ENCODE data around the gene RRP1B.

Gene RRP1B

DNA sequence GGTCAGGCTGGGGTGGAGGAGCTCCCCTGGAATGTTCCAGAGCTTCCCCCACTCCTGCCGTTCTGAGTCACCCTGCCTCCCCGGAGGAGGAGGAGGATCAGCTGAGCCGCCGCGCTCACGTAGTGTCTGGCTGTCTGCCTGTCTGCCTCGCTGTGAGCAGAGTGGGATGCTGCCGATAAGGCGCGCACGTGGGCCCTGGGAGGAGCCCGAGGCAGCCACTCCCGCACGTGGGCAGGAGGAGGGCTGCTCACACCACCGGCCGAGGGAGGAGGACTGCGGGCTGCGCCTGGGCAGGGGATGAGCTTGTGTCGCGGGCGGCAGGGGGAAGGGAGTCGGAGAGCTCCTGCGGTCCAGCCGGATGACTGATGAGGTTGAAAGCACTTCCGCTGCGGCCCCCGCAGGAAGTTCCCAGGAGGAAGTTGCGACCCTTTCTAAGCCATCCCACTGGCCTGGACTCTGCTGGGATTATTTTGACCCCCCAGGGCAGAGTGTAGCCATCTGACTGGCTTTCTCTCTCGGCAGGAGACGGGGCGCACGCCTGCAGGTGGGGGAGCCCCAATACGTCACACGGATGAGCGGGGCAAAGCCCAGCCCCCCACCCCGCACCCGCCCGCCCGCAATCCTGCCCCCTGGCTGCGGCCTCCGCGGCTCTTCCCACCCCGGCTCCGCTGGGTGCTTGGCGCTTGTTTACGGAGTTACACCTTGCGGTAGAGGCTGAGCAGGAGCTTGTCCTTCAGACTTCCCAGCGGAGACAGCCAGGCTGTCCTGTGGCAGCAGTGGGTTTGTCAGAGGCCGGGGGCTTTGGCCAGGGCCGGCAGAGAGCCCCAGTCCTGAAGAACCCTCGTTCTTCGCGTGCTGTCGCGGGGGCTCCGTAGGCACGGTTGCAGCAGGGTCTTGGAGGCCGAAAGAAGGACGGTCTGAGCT, 69.4 kb downstream of the RRP1B start:
- DNase-seq, result peak; percentile 76

- DNase-seq, result no peak
Observed at GRCh38 chr21:43731476-43731875, 72.1 kb downstream of the RRP1B start.

GRCh38 chr21:43731891-43732711, 72.7 kb downstream of the RRP1B start:
- no peak for DNase-seq

- DNase-seq, result no peak
Observed at GRCh38 chr21:43733060-43733459, 73.7 kb downstream of the RRP1B start.

DNA sequence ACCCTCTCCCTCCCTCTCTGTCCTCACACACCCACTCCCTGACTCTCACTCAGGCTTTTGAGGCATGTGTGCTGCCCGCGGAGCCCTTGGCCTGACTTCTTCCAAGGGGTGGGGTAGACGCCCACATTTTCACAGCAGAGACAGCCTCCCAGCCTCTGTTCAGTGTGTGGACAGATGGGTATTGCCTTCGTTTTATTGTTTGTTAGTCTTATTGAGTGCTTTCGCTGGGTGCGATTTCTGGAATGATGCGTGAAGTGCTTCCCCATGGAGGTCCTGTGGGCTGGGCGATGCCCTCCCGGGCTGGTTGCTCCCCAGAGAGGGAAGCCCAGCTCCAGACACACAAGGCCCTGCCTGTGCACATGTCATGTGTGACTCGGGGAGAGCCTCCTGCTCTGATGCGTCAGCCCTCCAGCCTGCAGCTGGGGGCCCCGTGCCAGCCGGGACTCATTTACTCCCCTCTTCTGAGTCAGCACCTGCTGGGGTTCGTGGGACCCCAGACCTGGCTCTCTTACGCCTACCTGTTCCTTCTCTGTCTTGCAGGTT, 74.2 kb downstream of the RRP1B start:
- no peak for DNase-seq

DNA sequence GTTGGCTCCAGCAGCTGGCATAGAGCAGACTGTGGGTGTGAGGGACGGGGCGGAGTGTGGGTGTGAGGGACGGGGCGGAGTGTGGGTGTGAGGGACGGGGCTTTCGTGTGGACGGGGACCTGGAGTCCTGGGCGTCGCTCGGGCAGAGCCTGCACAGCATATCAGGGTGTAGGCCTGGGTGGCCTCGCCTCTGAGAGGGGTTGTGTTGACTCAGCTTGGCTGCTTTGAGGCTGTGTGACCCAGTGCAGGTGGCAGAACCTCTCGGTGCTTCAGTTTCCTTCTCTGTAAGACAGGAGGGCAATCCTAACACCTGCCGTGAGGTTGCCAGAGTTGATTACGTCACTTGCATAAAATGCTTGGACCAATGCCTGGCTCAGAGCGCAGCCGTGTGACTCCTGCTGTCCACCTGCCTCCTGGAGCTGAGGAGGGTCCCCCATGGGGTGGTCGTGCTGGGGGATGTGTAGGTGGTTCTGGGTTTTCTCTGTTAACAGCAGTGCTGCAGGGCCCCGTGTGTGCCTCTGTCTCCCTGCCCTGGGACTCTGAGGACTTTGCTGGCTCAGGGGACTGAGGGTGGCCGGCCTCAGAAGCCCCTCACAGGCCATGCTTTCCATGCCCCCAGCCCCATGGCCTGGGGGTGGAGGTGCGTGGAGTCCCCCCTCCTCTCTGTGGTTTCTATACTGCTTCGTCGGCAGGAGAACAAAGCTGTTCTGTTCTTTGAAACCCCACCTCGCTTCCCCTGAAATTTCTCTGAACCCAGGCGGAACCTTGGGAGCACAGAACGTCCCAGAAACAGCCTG, 75.0 kb downstream of the RRP1B start:
- DNase-seq, result no peak

DNA sequence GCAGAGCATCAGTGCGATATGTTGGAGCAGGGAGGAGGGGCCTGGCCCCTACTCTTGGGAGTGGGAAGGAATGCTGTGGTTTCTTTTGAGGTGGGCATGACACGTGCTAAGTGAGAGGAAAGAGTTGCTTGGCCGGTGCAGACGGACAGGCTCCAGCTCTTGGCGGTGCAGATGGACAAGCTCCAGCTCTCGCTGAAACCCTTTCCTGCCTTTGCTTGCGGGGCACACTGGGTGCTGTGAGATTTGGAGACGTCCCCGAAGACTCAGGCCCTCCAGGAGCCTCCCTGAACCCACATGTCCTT, 75.5 kb downstream of the RRP1B start:
- DNase-seq, result no peak

- DNase-seq, result no peak
Observed at GRCh38 chr21:43735236-43736091, 76.1 kb downstream of the RRP1B start.

DNA sequence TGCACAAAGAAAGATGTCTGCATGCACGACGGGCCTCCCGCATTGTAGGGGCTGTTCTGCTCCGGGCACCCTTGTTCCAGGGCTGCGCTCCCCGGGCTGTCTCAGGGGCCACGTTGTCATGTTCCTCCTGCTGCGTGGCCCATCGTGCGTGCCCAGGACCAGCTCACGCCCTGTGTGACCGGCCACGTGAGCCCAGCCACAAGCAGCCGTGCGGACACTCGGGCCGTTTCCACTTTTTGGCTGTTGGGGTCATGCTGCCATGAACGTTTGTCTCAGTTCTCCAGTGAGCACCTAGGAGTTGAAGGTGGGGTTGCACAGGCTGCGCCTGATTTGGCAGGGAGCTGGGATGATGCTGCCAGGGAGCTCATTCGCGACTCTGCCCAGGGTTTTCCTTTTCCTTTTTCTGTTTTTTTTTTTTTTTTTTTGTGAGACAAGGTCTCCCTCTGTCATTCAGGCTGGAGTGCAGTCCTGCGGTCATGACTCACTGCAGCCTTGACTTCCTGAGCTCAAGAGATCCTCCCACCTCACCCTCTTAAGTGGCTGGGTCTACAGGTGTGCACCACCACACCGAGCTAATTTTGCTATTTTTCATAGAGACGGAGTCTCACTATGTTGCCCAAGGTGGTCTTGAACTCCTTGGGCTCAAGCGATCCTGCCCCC, 77.0 kb downstream of the RRP1B start:
- no peak for DNase-seq

GRCh38 chr21:43737158-43737950, 78.0 kb downstream of the RRP1B start:
- no peak for DNase-seq

DNA sequence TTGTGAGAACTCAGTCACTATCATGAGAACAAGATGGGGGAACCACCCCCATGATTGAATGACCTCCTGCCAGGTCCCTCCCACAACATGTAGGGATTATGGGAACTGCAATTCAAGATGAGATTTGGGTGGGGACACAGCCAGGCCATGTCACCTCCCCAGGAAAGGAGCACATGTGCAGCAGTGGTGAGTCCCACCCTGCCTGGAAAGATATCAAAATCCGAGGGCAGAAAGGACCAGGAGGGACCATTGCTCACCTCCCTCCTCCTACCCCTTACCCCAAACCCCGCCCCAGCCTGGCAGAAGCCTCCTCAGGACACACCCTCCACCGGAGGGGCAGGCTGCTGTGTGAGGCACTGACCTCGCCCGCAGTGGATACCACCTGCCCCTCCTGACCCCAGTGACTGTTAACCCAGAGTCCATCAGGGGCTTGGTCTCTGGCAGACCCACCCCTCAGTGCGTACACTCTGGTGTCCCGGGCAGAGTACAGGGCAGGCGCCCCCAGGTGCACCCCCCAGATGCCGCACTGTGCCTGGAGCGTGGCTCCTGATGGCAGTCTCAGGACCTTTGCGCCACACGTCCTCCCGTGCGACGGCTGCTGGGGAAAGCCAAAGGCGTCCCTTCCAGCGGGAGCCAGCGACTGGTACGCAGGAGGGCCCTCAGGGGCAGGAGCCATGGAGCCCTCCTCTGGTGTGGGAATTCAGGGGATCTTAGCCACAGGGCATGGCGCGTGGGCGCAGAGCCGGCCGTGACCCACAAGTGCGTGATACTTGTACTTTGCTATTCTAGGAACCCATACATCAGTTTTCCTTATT, 80.5 kb downstream of the RRP1B start:
- no peak for DNase-seq

DNA sequence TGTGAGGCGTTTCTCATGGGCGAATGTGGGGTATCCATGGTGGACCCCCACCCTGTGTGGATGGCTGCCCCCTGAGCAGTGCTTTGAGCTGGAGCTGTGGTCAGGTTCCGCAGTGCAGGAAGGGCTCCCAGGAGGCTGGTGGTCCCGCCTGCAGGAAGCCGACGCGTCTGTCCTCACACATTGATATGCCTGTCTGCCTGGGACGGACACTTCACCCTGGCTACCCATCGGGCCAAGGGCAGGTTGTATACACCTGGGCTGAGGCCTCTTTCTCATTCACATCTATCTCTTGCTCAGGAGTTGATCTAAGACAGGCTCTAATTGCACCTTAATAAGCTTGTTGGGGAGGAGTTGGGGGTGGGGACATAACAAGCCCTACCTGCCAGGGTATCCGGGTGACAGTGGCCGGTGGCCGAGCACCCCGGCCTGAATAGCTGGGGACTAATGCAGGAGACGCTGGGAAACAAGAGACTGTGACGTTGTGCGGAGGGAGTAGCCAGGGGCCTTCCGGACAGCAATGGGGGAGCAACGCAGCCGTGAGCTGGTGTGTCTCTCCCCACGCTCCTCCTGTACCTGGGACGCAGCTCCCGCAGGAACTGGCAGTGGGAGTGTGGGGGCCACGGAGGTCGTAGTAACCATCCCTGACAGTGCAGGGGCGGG, 81.3 kb downstream of the RRP1B start:
- no peak for DNase-seq

DNA sequence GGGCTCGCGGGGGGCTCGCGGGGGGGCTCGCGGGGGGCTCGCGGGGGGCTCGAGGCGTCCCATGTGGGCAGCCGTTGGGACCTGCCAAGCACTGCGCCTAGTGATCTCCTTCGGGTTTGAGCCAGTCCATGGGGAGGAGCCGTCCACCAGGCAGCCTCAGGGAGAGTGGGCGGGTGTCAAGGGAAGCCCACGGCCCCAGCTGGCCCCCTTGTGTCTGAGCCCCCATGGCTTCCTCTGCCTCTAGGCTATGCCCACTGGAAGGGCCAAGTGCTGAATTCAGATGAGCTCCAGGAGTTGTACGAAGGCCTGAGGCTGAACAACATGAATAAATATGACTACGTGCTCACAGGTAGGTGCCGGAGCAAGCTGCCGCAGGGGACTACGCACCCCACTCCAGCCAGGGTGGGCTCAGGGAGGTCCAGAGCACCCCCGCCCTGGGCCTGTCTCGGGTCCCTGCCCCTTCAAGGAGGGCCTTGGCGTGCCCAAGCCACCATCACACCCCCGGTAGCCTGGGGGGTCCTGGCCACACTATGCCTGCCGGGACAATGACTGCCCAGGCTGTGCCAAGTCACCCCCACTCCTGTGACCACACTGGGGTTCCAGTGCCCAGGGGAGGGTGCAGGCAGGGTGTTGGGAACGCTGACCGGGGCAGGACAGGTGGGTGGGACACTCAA, 82.2 kb downstream of the RRP1B start:
- DNase-seq, result peak; percentile 2

- DNase-seq, result no peak
Observed at GRCh38 chr21:43743947-43744346, 84.6 kb downstream of the RRP1B start.

- DNase-seq, result no peak
Observed at GRCh38 chr21:43744725-43745124, 85.4 kb downstream of the RRP1B start.
